Small intestine (tissue), 16 donors: ENCODE data around the gene SREK1IP1. TPM values are rescaled to one million over a fixed set of nuclear protein-coding genes. Genes with fewer than 3 reads are reported as not detected.

Experiments
- DNase-seq, 2 donors: peaks; one replicate each; pipeline versions ENCODE4 v3.0.0 to v3.0.0-alpha.2; 2013
- FAIRE-seq: peaks from 2 replicates; lab custom pipeline; 2012; peaks lifted over from hg19 to GRCh38; lab: Jason Lieb, UNC
- H3K27ac ChIP-seq, 3 donors: one replicate each; pipeline ENCODE4 v1.5.1; 2013; ENCODE audit warnings: low read length in 2 of 3, mild to moderate bottlenecking in 2 of 3, control low read depth in 1 of 3, inconsistent platforms in 1 of 3, low read depth in 1 of 3, moderate library complexity in 1 of 3
- H3K27me3 ChIP-seq, 3 donors: one replicate each; pipeline ENCODE4 v1.6.1; 2013; ENCODE audit warnings: low read length in 3 of 3, inconsistent platforms in 1 of 3; ENCODE audit not compliant: control insufficient read depth in 3 of 3, insufficient read depth in 3 of 3
- H3K36me3 ChIP-seq, 3 donors: one replicate each; pipeline ENCODE4 v1.6.1; 2013; ENCODE audit warnings: low read length in 3 of 3, inconsistent platforms in 1 of 3, low read depth in 1 of 3, mild to moderate bottlenecking in 1 of 3, moderate library complexity in 1 of 3; ENCODE audit not compliant: control insufficient read depth in 3 of 3, insufficient read depth in 2 of 3
- H3K4me1 ChIP-seq, 3 donors: one replicate each; pipeline ENCODE4 v1.6.1; 2013; ENCODE audit warnings: low read length in 2 of 3, inconsistent platforms in 1 of 3, low read depth in 1 of 3, mild to moderate bottlenecking in 1 of 3, moderate library complexity in 1 of 3; ENCODE audit not compliant: control insufficient read depth in 3 of 3, insufficient read depth in 2 of 3
- H3K4me3 ChIP-seq, 3 donors: one replicate each; pipeline ENCODE4 v1.5.1; 2013; ENCODE audit warnings: low read length in 3 of 3, control low read depth in 1 of 3, inconsistent platforms in 1 of 3, low read depth in 1 of 3, mild to moderate bottlenecking in 1 of 3, moderate library complexity in 1 of 3
- H3K9me3 ChIP-seq, 2 donors: one replicate each; pipeline ENCODE4 v1.6.1; 2013; ENCODE audit warnings: low read depth in 1 of 2, low read length in 1 of 2; ENCODE audit not compliant: control insufficient read depth in 2 of 2, insufficient read depth in 1 of 2
- WGBS, 3 donors: extraction: QIAGEN DNeasy Blood & Tissue Kit; methylation state at CpG; one replicate each; pipeline ENCODE4 v1.1.7; 2013; 5-methylcytosine and 5-hydroxymethylcytosine counted together
- long read RNA-seq, 10 donors: transcript quantifications; one replicate each; lab custom pipeline, GENCODE V29; 2026
- polyA plus RNA-seq, 4 donors: library from polyadenylated mRNA; stranded (reverse) in 3 of 4; unstranded in 1 of 4; fragments of 200-250 nt in 3 of 4; fragments of 120-200 nt in 1 of 4; gene quantifications; one replicate each; pipeline versions ENCODE4 v1.2.1 to v1.2.3, GENCODE V29; 2013
- donor health status: healthy with polysubstance abuse.
- donor health status: control.
- donor health status: control.
- donor health status: Bipolar disorder and iron deficiency.
- donor health status: healthy.

The SREK1IP1 gene
- polyA plus RNA-seq, result 10 to 100 TPM in 1 of 4 donors, 1 to 10 TPM in 3; 5.9 to 14.5 (median 8.0) TPM
- long read RNA-seq, donor 1, full-length matches to known transcripts, result 60 of 206 reads
- long read RNA-seq, donor 1, partial matches to known transcripts, result 124 of 206 reads
- long read RNA-seq, donor 1, other reads (novel, unspliced or antisense), result 22 of 206 reads
- long read RNA-seq, donor 2, full-length matches to known transcripts, result 23 of 23 reads
- long read RNA-seq, donor 2, partial matches to known transcripts, result 0 of 23 reads
- long read RNA-seq, donor 2, other reads (novel, unspliced or antisense), result 0 of 23 reads
- long read RNA-seq, donor 3, full-length matches to known transcripts, result 34 of 47 reads
- long read RNA-seq, donor 3, partial matches to known transcripts, result 13 of 47 reads
- long read RNA-seq, donor 3, other reads (novel, unspliced or antisense), result 0 of 47 reads
- long read RNA-seq, donor 4, full-length matches to known transcripts, result 1 of 1 reads
- long read RNA-seq, donor 4, partial matches to known transcripts, result 0 of 1 reads
- long read RNA-seq, donor 4, other reads (novel, unspliced or antisense), result 0 of 1 reads
- long read RNA-seq, donor 5, full-length matches to known transcripts, result 12 of 21 reads
- long read RNA-seq, donor 5, partial matches to known transcripts, result 9 of 21 reads
- long read RNA-seq, donor 5, other reads (novel, unspliced or antisense), result 0 of 21 reads
- long read RNA-seq, donor 6, full-length matches to known transcripts, result 26 of 37 reads
- long read RNA-seq, donor 6, partial matches to known transcripts, result 11 of 37 reads
- long read RNA-seq, donor 6, other reads (novel, unspliced or antisense), result 0 of 37 reads
- long read RNA-seq, donor 7, full-length matches to known transcripts, result 30 of 206 reads
- long read RNA-seq, donor 7, partial matches to known transcripts, result 153 of 206 reads
- long read RNA-seq, donor 7, other reads (novel, unspliced or antisense), result 23 of 206 reads
- long read RNA-seq, donor 8, full-length matches to known transcripts, result 4 of 4 reads
- long read RNA-seq, donor 8, partial matches to known transcripts, result 0 of 4 reads
- long read RNA-seq, donor 8, other reads (novel, unspliced or antisense), result 0 of 4 reads
- long read RNA-seq, donor 9, full-length matches to known transcripts, result 9 of 9 reads
- long read RNA-seq, donor 9, partial matches to known transcripts, result 0 of 9 reads
- long read RNA-seq, donor 9, other reads (novel, unspliced or antisense), result 0 of 9 reads
- long read RNA-seq, donor 10, full-length matches to known transcripts, result 34 of 46 reads
- long read RNA-seq, donor 10, partial matches to known transcripts, result 12 of 46 reads
- long read RNA-seq, donor 10, other reads (novel, unspliced or antisense), result 0 of 46 reads

GRCh38 chr5:64768358-64769312, at the start of gene SREK1IP1, which contains the start of gene CWC27:
Gene SREK1IP1 (minus strand): TSS chr5:64768691. CDS start chr5:64768517, 174 bp downstream.
Gene CWC27 (plus strand): TSS chr5:64768930. CDS start chr5:64769147, 217 bp downstream.
- FAIRE-seq (no peak), DNase-seq (peak; percentile 88 to 95)
- H3K9me3 ChIP-seq, result no peaks in the 10 kb centered on the region
- WGBS, 3 donors, result 0 to 1% (median 0%) methylated on average over 48 of the region's 48 CpGs
- H3K27me3 ChIP-seq, result no peaks in the 10 kb centered on the region
- H3K27ac ChIP-seq, result peak within 1 kb of the TSS; percentile 82 to 90 (median 87)
- peaks cover 12 to 21% (median 21%) of the 10 kb centered on the region in 3 donors for H3K4me1 ChIP-seq
- peaks cover 0 to 3% (median 0%) of the 10 kb centered on the region in 3 donors for H3K36me3 ChIP-seq
- H3K4me3 ChIP-seq, result peak within 1 kb of the TSS; percentile 72 to 98 (median 74)

GRCh38 chr5:64818245-64818644, 49.8 kb upstream of the SREK1IP1 start:
- H3K4me3 ChIP-seq, result no peak overlapping the region
- H3K4me1 ChIP-seq, result no peaks in the 10 kb centered on the region
- DNase-seq (no peak), FAIRE-seq (peak; percentile 15)
- no peaks in the 10 kb centered on the region for H3K9me3 ChIP-seq
- WGBS, 3 donors, result 21 to 40% (median 39%) methylated on average over 3 of the region's 3 CpGs
- peaks cover 0 to 3% (median 0%) of the 10 kb centered on the region in 3 donors for H3K36me3 ChIP-seq
- no peaks in the 10 kb centered on the region for H3K27me3 ChIP-seq
- no peak overlapping the region for H3K27ac ChIP-seq

- Histone ChIP-seq H3K9me3 (no peaks in the 10 kb centered on the region), H3K36me3 (peaks cover 0 to 3% (median 0%) of the 10 kb centered on the region in 3 donors), H3K4me3 (no peak overlapping the region), H3K4me1 (no peaks in the 10 kb centered on the region), H3K27me3 (no peaks in the 10 kb centered on the region), H3K27ac (no peak overlapping the region)
- FAIRE-seq (no peak), DNase-seq (no peak)
- WGBS, 3 donors, result 71 to 86% (median 84%) methylated on average over 2 of the region's 2 CpGs
Observed at GRCh38 chr5:64814073-64814472, 45.6 kb upstream of the SREK1IP1 start.

- Histone ChIP-seq H3K4me3 (no peak overlapping the region), H3K27ac (no peak overlapping the region), H3K36me3 (peaks cover 0 to 5% (median 0%) of the 10 kb centered on the region in 3 donors), H3K4me1 (no peaks in the 10 kb centered on the region), H3K27me3 (no peaks in the 10 kb centered on the region), H3K9me3 (no peaks in the 10 kb centered on the region)
- FAIRE-seq, result peak; percentile 92
- 90 to 97% (median 91%) methylated on average over 1 of the region's 1 CpG for WGBS, 3 donors
- DNase-seq, result peak; percentile 50 to 53
Observed at GRCh38 chr5:64811050-64811640, 42.7 kb upstream of the SREK1IP1 start.

- H3K4me3 ChIP-seq, result no peak overlapping the region
- H3K36me3 ChIP-seq, result peaks cover 0 to 5% (median 0%) of the 10 kb centered on the region in 3 donors
- peak in 1 of 2 donors; percentile 2 for DNase-seq
- H3K27ac ChIP-seq, result no peak overlapping the region
- no peaks in the 10 kb centered on the region for H3K4me1 ChIP-seq
- no peaks in the 10 kb centered on the region for H3K9me3 ChIP-seq
- H3K27me3 ChIP-seq, result no peaks in the 10 kb centered on the region
- FAIRE-seq, result no peak
- WGBS, 3 donors, result 76 to 83% (median 78%) methylated on average over 5 of the region's 5 CpGs
Observed at GRCh38 chr5:64807520-64807919, 39.0 kb upstream of the SREK1IP1 start.

GRCh38 chr5:64806537-64806936, 38.0 kb upstream of the SREK1IP1 start:
- DNase-seq (no peak), FAIRE-seq (no peak)
- peaks cover 0 to 5% (median 3%) of the 10 kb centered on the region in 3 donors for H3K36me3 ChIP-seq
- H3K4me3 ChIP-seq, result no peak overlapping the region
- no peaks in the 10 kb centered on the region for H3K9me3 ChIP-seq
- no peaks in the 10 kb centered on the region for H3K4me1 ChIP-seq
- no peak overlapping the region for H3K27ac ChIP-seq
- 89 to 94% (median 91%) methylated on average over 2 of the region's 2 CpGs for WGBS, 3 donors
- H3K27me3 ChIP-seq, result no peaks in the 10 kb centered on the region

GRCh38 chr5:64800926-64801325, 32.4 kb upstream of the SREK1IP1 start:
- H3K27me3 ChIP-seq, result no peaks in the 10 kb centered on the region
- DNase-seq (no peak), FAIRE-seq (no peak)
- no peak overlapping the region for H3K4me3 ChIP-seq
- no peaks in the 10 kb centered on the region for H3K4me1 ChIP-seq
- no peak overlapping the region for H3K27ac ChIP-seq
- peaks cover 0 to 4% (median 0%) of the 10 kb centered on the region in 3 donors for H3K36me3 ChIP-seq
- 82 to 95% (median 93%) methylated on average over 2 of the region's 2 CpGs for WGBS, 3 donors
- H3K9me3 ChIP-seq, result no peaks in the 10 kb centered on the region
